H9 (cell line): ENCODE results near the gene ULK4. TPM values are rescaled to one million over a fixed set of nuclear protein-coding genes. Genes with fewer than 3 reads are reported as not detected.

Experiments
- DNase-seq: peaks from one replicate; pipeline ENCODE4 v3.0.0-alpha.2; 2017
- H2AFZ ChIP-seq: one replicate; pipeline ENCODE4 v1.6.1; 2013; ENCODE audit warnings: mild to moderate bottlenecking, low read length, control low read depth, moderate library complexity
- H2AK5ac ChIP-seq: 2 replicates; pipeline ENCODE4 v1.6.1; 2013; ENCODE audit warnings: low read length, control low read depth, mixed read lengths; ENCODE audit not compliant: insufficient read length
- H2BK120ac ChIP-seq: one replicate; pipeline ENCODE4 v1.6.1; 2013; ENCODE audit warnings: low read depth, mild to moderate bottlenecking, low read length, control low read depth, inconsistent platforms; ENCODE audit not compliant: poor library complexity, severe bottlenecking
- H2BK12ac ChIP-seq: 2 replicates; pipeline ENCODE4 v1.6.1; 2013; ENCODE audit warnings: low read length, control low read depth, mixed read lengths, low read depth; ENCODE audit not compliant: insufficient read length
- H2BK15ac ChIP-seq: 2 replicates; pipeline ENCODE4 v1.6.1; 2013; ENCODE audit warnings: low read depth, low read length, control low read depth
- H2BK20ac ChIP-seq: one replicate; pipeline ENCODE4 v1.6.1; 2013; ENCODE audit warnings: low read depth, mild to moderate bottlenecking, low read length, control low read depth, inconsistent platforms; ENCODE audit not compliant: poor library complexity, severe bottlenecking
- H2BK5ac ChIP-seq: 2 replicates; pipeline ENCODE4 v1.6.1; 2013; ENCODE audit warnings: low read length, control low read depth, mixed read lengths; ENCODE audit not compliant: insufficient read length
- H3K14ac ChIP-seq: 2 replicates; pipeline ENCODE4 v1.6.1; 2013; ENCODE audit warnings: low read length, control low read depth; ENCODE audit not compliant: insufficient read depth
- H3K18ac ChIP-seq: 2 replicates; pipeline ENCODE4 v1.6.1; 2013; ENCODE audit warnings: low read depth, mild to moderate bottlenecking, mixed read lengths, low read length, control low read depth; ENCODE audit not compliant: insufficient read length
- H3K23ac ChIP-seq: 2 replicates; pipeline ENCODE4 v1.6.1; 2013; ENCODE audit warnings: low read length, control low read depth, mixed read lengths, low read depth; ENCODE audit not compliant: insufficient read length
- H3K23me2 ChIP-seq: 2 replicates; pipeline ENCODE4 v1.6.1; 2013; ENCODE audit warnings: low read depth, mild to moderate bottlenecking, mixed read lengths, low read length, control low read depth; ENCODE audit not compliant: insufficient read length, poor library complexity, severe bottlenecking
- H3K27ac ChIP-seq: 2 replicates; pipeline ENCODE4 v1.5.1; 2013; ENCODE audit warnings: low read length, control low read depth, mixed read lengths, low read depth; ENCODE audit not compliant: insufficient read length
- H3K27me3 ChIP-seq: 2 replicates; pipeline ENCODE4 v1.6.1; 2013; ENCODE audit warnings: low read length, control low read depth, inconsistent platforms; ENCODE audit not compliant: insufficient read depth
- H3K4ac ChIP-seq: 2 replicates; pipeline ENCODE4 v1.6.1; 2013; ENCODE audit warnings: low read depth, mild to moderate bottlenecking, control low read depth, inconsistent platforms, low read length, moderate library complexity
- H3K4me1 ChIP-seq: 2 replicates; pipeline ENCODE4 v1.6.1; 2013; ENCODE audit warnings: low read length, control low read depth, inconsistent platforms; ENCODE audit not compliant: insufficient read depth
- H3K4me2 ChIP-seq: 2 replicates; pipeline ENCODE4 v1.6.1; 2013; ENCODE audit warnings: low read length, control low read depth, mixed read lengths; ENCODE audit not compliant: insufficient read length, insufficient read depth
- H3K56ac ChIP-seq: 2 replicates; pipeline ENCODE4 v1.6.1; 2013; ENCODE audit warnings: low read depth, mild to moderate bottlenecking, mixed read lengths, low read length, control low read depth; ENCODE audit not compliant: insufficient read length
- H3K79me1 ChIP-seq: 2 replicates; pipeline ENCODE4 v1.6.1; 2013; ENCODE audit warnings: low read depth, mild to moderate bottlenecking, moderate library complexity, low read length, control low read depth, inconsistent platforms; ENCODE audit not compliant: insufficient read depth, poor library complexity, severe bottlenecking
- H3K79me2 ChIP-seq: 2 replicates; pipeline ENCODE4 v1.6.1; 2013; ENCODE audit warnings: low read length, control low read depth, inconsistent platforms; ENCODE audit not compliant: insufficient read depth
- H3K9ac ChIP-seq: 2 replicates; pipeline ENCODE4 v1.6.1; 2013; ENCODE audit warnings: low read length, control low read depth, mixed read lengths; ENCODE audit not compliant: insufficient read length; ENCODE audit errors: extremely low read depth
- H3K9me3 ChIP-seq: one replicate; pipeline ENCODE4 v1.6.1; 2013; ENCODE audit warnings: low read depth, low read length, inconsistent platforms; ENCODE audit not compliant: control insufficient read depth
- H3T11ph ChIP-seq: one replicate; pipeline ENCODE4 v1.6.1; 2013; ENCODE audit warnings: mild to moderate bottlenecking, low read length, control low read depth, inconsistent platforms
- H4K20me1 ChIP-seq: one replicate; pipeline ENCODE4 v1.6.1; 2013; ENCODE audit not compliant: control insufficient read depth, insufficient read length, insufficient read depth
- H4K5ac ChIP-seq: 2 replicates; pipeline ENCODE4 v1.6.1; 2013; ENCODE audit warnings: low read depth, mild to moderate bottlenecking, mixed read lengths, low read length, control low read depth; ENCODE audit not compliant: insufficient read length
- H4K8ac ChIP-seq: replicated peaks from 2 replicates; pipeline ENCODE4 v1.6.1; 2013; ENCODE audit warnings: low read length, control low read depth, mixed read lengths, low read depth; ENCODE audit not compliant: insufficient read length
- H4K91ac ChIP-seq: 2 replicates; pipeline ENCODE4 v1.6.1; 2013; ENCODE audit warnings: low read depth, mild to moderate bottlenecking, moderate library complexity, mixed read lengths, low read length, control low read depth; ENCODE audit not compliant: insufficient read length
- H3K27ac Mint-ChIP-seq, 3 experiments: 2 replicates in 2 of 3; 3 replicates in 1 of 3; pipeline ENCODE4 v1.8.0; 2020 to 2021; ENCODE audit warnings: mixed read lengths in 3 of 3, mild to moderate bottlenecking in 1 of 3, moderate library complexity in 1 of 3
- H3K27me3 Mint-ChIP-seq: 2 replicates; pipeline ENCODE4 v1.8.0; 2021; ENCODE audit warnings: low read depth, mild to moderate bottlenecking, moderate library complexity, mixed read lengths
- H3K36me3 Mint-ChIP-seq, 3 experiments: 2 replicates in 2 of 3; 3 replicates in 1 of 3; pipeline ENCODE4 v1.8.0; 2020 to 2021; ENCODE audit warnings: low read depth in 3 of 3, mixed read lengths in 3 of 3; ENCODE audit not compliant: insufficient read depth in 1 of 3
- H3K4me1 Mint-ChIP-seq, 2 experiments: 2 replicates each; pipeline ENCODE4 v1.8.0; 2020; ENCODE audit warnings: mixed read lengths in 2 of 2
- H3K4me3 Mint-ChIP-seq, 2 experiments: 2 replicates in 1 of 2; 3 replicates in 1 of 2; pipeline ENCODE4 v1.8.0; 2020 to 2021; ENCODE audit warnings: mild to moderate bottlenecking in 2 of 2, mixed read lengths in 2 of 2, moderate library complexity in 1 of 2
- H3K9me3 Mint-ChIP-seq, 2 experiments: 2 replicates in 1 of 2; 3 replicates in 1 of 2; pipeline ENCODE4 v1.8.0; 2020; ENCODE audit warnings: mild to moderate bottlenecking in 2 of 2, mixed read lengths in 2 of 2, moderate library complexity in 1 of 2
- CTCF ChIP-seq: fragments of 200-600 bp; sonication (generic); conservative IDR thresholded peaks from 3 replicates; pipeline ENCODE4 v1.8.0; 2021; ENCODE audit warnings: antibody characterized with exemption, mild to moderate bottlenecking
- WGBS: extraction: QIAGEN DNeasy Blood & Tissue Kit; methylation state at CpG from one replicate; pipeline ENCODE4 v1.1.7; 2013; ENCODE audit warnings: missing lambda C conversion rate, low lambda C conversion rate, mixed read lengths; ENCODE audit not compliant: insufficient read length; ENCODE audit errors: extremely low coverage; 5-methylcytosine and 5-hydroxymethylcytosine counted together
- total RNA-seq: library from RNA; stranded (reverse); gene quantifications from 2 replicates; pipeline ENCODE4 v1.2.1, GENCODE V29; 2021

The ULK4 gene
- total RNA-seq, 1 experiment from 2014 or later, result 12.9 TPM

GRCh38 chr3:41239587-41239986, 722.3 kb downstream of the ULK4 start:
- Histone ChIP-seq H3K4me1 (no peaks in the 10 kb centered on the region), H3K18ac (no peak overlapping the region), H3K79me1 (no peaks in the 10 kb centered on the region), H3K56ac (no peak overlapping the region), H3K4ac (no peak overlapping the region), H2BK20ac (no peak overlapping the region), H3K14ac (no peak overlapping the region), H4K5ac (no peak overlapping the region), H3T11ph (no peak overlapping the region), H4K20me1 (no peaks in the 10 kb centered on the region), H2AK5ac (no peak overlapping the region), H2BK5ac (no peak overlapping the region), H3K23ac (no peak overlapping the region), H4K91ac (no peak overlapping the region), H2BK120ac (no peak overlapping the region), H3K27me3 (no peaks in the 10 kb centered on the region), H4K8ac (no peak overlapping the region), H3K27ac (no peak overlapping the region), H3K9ac (no peak overlapping the region), H3K4me2 (no peak overlapping the region), H2BK15ac (no peak overlapping the region), H2AFZ (no peak overlapping the region), H2BK12ac (no peak overlapping the region), H3K79me2 (no peaks in the 10 kb centered on the region), H3K23me2 (no peaks in the 10 kb centered on the region), H3K9me3 (no peaks in the 10 kb centered on the region)
- H3K9me3 Mint-ChIP-seq, result no peaks in the 10 kb centered on the region
- H3K4me3 Mint-ChIP-seq, result no peak overlapping the region
- peaks cover 37 to 74% (median 74%) of the 10 kb centered on the region in 3 experiments; a peak in 6 of 7 replicates for H3K36me3 Mint-ChIP-seq
- no peak for DNase-seq
- peak overlapping the region in 1 of 3 experiments; percentile 65; a peak in 1 of 7 replicates for H3K27ac Mint-ChIP-seq
- peaks cover 22 to 38% of the 10 kb centered on the region in 2 experiments for H3K4me1 Mint-ChIP-seq
- H3K27me3 Mint-ChIP-seq, result no peaks in the 10 kb centered on the region
- no CpG with 5 or more reads among the region's 2 CpGs for WGBS
- no peak for TF ChIP-seq CTCF
